HG03521 (cell line): ENCODE results near the gene GABRA4.

Experiments
- ATAC-seq: cut with Tn5 transposase; IDR thresholded peaks from one replicate; pipeline ENCODE4 v1.9.1; 2021; ENCODE audit warnings: mild to moderate bottlenecking, moderate library complexity; ENCODE audit not compliant: unreplicated experiment

The GABRA4 gene

DNA sequence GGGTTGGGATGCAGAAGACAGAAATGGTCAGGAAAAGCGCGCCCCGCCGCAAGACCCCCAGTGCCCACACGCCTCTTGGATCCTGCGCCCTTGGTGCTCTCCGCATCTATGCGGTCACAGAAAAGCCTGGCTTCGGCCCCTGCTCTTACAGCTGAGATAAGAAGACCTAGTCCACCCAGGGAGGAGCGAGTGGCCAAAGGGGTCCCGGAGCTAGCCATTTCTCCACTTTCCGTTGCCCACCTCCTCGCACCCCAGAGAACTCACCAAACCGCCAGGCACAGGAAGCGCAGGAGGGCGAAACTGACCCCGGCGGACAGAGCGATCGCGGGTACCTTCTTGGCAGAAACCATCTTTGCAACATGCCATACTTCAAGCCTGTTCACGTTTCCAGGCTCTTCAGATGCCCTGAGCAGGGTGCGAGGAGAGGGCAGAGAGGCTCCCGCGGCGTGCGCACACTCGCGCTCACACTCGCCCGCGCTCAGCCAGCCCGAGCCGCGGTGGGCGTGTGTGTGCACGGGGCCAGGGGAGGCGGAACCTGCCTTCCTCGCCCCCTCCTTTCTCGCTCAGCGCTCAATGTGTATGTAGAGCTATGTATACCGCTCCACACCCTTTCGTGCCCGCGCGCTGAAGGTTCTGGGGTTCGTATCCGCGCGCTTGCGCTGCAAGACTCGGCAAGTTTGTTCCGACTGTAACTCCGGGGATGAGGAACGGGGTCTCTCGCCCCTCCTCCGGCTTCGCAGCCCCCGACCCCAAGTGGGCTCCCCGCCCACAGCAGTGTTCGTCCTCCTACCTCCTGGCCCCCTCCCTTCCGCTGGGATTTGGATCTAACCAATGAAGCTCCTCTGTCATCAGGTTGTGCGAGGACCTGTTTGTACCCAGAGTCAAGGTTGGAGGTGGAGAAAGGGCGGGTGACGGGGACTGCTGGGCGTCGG is at the start of gene GABRA4:
TSS of gene GABRA4 (minus strand) at position 507 of the 932 bp plus-strand sequence. CDS start at position 350, 157 bp downstream.
- ATAC-seq: no peak

DNA sequence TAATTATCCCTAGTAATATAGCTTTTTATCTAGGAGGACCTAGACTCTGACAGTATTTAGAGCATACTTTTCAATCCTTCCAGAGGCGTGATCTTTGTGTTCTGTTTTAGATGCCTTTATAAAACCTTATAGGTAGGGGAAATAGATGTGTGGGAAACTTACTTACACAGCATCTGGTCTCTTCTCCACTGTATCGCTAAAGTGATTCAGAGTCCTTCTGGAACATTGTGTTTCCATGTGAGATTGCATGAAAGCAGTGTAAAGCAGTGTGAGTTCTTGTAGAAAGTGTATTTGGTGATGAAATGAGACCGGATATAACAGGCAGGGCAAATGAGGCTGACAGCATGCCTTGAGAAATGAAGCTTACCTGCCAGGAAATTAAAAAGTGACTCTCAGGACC is 47.4 kb upstream of the GABRA4 start:
- ATAC-seq: no peak

DNA sequence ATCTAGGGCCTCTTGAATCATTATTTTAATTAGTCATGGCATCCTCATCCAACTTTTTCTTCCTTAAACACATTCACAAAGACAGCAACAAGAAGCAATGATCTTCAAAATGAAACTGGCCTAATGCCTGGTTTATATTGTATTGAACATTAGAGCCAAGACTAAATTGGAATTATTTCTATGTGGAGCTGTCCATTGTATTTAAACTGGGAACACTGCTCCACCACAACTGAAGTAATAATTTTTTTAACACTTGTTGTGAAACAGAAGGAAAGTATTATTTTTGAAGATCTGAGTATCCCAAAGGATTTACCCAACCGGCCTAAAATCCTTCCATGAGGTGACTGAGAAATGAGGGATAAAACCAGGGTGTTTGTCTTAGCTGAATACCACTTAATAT is 44.9 kb upstream of the GABRA4 start:
- no peak for ATAC-seq

DNA sequence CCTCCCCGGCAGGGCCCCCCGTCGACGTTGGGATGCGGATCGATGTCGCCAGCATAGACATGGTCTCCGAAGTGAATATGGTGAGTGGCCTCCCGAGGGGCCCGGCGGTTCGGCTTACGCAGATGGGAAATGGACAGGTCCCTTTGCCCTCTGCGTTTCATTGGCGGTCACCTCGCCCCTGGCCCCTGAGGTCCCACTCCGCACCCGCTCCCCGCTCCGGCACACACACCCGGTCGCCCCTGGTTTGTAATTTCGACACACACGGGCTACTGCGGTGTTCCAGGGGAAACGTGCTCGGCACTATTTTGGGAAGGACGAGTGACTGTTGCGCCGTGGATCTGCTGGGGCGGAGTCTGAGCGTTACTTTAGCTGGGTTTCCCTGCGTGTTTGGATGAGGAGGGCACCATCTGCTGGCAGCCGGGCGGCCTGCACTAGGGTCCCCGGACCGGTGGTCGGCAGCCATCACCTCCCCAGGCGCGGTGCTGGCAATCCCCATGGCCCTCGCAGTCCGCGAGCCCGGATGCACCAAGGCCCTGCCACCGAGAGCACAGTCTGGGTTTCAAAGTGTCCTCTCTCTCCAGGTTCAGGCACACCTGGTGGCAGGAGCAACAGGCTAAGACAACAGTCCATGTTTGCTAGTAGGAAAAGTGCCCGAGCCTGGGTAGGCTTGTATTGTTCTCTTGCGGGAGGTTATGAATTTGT is 39.2 kb upstream of the GABRA4 start:
- ATAC-seq: peak; percentile 71

DNA sequence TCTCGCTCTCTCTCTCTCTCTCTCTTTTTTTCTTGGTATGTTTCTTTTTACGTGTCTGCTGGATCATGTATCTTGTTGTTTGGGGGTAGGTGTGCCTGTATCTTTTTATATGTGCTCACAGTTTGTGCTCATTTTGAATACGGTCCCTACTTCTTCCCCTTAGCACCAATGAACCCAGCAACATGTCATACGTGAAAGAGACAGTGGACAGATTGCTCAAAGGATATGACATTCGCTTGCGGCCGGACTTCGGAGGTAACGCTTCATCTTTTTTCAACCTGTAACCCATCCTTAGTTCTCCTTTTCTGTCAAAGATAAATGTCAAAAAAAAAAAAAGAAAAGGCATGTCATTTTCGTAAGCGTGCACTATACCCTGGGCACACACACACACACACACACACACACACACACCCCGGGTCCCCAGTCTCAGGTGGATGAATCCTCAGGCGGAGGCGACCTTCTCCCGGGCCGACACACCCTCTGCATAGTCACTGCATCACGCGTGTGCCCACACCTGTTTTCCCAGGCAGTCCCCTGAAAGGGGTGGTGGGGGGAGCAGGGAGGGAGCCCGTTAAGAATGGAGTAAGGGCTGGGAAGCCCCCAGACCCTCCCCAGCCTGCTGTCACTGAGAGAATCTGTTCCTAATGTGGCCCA is 38.5 kb upstream of the GABRA4 start:
- ATAC-seq: peak; percentile 40

DNA sequence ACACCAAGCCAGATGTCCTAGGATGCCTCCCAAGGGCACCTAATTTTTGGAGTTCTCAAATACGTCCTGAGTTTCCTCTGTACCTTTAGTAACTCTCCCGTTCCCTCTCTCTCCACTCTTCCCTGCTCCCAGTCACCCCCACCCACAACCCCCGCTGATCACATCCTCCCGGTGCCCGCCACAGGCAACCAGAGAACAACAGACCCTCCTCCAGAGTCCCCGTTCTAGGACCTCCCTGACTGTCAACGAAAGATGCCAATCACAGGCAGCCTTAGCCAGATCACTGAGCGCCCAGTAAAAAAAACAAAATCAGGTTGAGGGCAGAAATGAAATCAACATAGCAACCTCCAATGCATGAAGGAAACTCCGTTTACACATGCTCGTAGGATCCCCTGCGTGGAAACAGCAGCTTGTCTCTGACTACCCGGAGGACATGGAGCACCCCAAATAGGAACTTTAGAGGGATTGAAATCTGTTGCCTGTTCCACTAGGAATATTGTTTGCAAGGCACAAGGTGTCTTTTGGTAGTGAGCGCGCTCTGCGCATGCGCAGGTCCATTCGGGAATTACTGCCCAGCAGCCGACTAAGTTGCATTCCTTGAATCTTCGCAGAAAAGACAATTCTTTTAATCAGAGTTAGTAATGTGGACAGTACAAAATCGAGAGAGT is 37.8 kb upstream of the GABRA4 start, which contains the start of gene GABRB1:
TSS of gene GABRB1 (plus strand) at position 557 of the 668 bp plus-strand sequence.
- ATAC-seq: no peak

DNA sequence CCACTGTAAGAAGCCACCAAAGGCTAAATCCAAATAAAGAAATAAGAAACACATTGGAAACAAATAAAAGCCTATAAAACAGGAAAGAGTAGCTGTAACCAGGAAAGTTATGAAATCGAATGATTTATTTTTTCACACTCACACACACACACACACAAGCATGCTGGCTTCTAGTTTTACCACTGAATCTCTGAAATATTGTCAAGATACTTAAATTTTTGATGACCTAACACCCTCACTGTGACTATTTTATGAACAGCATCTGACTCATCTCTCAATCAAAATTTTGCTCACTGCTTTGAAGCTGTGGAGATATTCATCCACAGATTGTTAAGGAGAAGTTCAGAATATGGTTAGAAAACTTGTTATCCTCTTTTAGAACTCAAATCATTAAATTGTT is 24.1 kb upstream of the GABRA4 start:
- no peak for ATAC-seq

DNA sequence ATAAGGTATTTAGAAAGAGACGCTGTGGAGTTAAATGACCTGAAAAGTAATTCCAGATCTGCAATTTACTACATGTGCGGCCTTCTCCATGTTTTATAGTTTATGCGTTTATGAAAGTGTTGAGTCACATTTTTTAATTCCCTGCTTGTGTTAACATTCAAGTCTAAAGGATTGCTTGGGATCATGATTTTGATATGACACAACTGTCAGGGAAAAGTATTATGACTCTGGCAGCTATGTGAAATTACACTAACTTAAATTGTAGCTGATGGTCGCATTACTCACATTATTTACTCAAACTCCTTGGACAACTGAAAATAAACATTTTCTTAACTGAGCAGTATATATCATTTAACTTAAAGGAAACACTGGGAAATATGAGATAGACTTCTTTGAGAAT is 23.7 kb upstream of the GABRA4 start:
- no peak for ATAC-seq

DNA sequence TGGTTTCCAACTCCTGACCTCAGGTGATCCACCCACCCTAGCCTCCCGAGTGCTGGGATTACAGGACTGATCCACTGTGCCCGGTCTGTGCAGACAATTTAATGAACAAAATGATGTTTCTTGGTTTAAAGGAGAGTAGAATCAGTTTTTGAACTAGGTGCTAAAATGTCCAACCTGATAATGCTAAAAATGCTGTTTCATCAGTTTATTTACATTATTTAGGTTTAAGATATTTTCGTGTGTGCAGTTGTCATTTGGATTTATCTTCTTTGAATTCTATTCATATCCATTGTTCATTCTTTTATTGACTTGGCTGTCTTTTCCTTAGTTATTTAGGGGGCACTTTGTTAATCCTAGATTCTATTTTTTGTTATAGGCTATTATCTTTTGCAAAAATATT is 20.0 kb upstream of the GABRA4 start:
- no peak for ATAC-seq

DNA sequence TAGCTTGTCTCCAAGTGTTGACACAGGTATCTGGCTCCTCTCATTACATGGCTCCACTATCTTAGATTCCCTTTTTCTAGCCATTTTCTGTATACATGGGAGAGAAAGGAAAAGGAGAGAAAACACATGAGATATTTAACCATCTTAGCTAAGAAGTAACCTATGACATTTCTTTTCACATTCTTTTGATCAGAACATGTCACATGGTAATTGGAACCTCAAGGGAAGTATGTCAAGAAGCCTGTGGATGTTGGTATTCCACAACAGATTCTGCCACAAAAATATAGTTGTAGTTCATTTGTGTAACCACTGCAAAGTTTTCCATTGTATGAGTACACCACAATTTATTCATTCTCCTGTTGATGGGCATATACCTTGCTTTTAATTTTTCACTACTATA is 19.3 kb upstream of the GABRA4 start:
- ATAC-seq: no peak

DNA sequence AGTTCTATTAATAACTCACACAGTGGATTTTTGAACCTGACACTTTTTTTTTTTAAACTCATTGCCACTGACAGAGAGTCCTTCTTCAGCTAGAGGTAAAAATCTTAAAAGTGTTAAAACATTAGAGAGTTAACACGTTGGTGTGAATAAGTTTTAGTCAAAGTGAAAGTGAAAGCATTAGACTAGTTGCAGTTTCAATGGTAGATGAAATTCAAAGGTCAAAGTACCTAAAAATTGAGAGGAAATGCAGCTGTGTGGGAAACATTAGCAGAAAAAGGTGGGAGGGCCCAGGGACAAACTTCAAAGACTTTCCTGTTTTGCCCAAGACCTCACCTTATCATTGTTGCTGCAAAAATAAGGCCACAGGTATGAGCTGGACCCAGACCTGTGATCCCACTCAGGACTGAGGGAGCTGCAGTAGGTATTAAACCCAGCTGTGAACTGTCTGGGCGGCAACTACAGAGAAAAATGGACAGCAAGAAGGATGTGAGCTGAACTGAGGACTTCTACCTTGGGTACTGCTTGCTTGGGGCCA is 17.6 kb upstream of the GABRA4 start:
- peak; percentile 62 for ATAC-seq

DNA sequence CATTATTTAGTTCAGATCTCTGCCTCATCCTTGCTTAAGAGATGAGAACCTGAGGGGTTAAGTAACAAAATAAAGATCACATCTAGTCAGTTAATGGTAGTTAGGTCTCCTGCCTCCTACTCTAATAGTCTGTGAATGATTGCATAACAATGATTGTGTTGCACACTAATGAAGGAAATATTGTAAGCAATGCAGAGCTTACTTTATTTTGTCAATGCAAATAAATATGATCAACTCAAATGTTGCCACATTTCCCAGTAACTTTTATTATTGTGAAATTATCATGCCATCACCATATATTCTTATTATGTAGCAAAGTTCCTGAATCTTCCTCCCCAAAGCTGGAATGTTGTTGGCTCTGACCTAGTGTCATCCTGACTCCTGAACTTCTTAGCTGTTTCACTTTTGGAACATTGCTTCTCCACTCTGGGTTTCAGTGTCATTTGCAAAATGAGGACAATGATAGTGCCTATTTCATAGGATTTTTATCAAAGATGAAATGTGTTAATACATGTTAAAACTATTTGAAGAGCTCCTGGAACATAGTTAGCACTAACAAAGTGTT is 17.0 kb upstream of the GABRA4 start:
- no peak for ATAC-seq

DNA sequence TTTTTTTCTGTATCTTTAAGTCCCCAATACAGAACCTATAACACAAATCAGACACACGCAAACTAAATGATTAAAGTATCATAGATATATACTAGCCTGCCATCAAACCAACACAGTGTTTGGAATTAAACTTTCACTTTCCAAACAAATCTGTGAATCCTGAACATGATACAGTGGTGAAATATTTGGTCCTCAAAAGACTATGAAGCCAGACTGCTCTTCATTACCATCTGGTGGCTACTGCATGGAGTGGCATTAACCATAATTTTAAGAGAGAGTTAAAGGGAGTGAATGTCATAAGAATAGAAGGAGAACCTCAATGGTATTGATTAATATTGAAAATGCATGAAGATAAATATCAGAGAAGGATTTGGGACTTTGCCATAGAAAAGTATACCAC is 9.2 kb upstream of the GABRA4 start:
- ATAC-seq: no peak

DNA sequence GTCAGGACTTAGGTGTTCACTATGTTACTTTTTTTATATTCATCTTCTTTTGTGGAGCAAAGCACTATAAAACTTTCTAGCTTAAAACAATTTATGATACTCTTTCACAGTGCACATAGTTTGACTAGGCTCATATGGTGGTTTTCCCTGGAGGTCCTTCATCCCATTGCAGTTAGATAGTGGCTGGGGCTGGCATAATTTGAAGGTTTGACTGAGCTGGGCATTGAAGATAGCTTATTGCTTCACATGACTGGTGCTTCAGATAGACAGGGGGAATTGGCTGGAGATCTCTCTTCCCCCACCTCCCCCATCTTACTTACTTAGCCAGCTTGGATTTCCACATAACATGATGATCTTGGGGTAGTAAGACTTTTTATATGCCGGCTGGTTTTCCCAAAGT is 7.0 kb upstream of the GABRA4 start:
- no peak for ATAC-seq

DNA sequence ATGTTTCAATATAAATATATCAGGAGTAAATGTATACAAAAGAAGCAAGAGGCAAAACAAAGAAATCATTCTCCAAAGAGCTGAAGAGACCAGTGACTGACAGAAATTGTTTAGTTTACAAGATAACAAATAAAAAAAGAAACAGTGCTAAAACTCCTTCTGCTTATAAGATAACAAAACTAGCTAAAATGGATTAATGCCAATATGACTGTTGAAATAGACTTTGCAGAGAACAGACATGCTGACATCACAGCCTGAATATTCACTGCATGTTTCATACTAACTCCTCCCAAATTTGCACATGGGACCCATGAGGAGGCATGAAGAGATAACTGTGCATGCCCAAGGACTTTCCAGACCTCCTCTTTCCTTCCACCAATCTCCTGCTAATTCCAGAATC is 6.2 kb upstream of the GABRA4 start:
- no peak for ATAC-seq

DNA sequence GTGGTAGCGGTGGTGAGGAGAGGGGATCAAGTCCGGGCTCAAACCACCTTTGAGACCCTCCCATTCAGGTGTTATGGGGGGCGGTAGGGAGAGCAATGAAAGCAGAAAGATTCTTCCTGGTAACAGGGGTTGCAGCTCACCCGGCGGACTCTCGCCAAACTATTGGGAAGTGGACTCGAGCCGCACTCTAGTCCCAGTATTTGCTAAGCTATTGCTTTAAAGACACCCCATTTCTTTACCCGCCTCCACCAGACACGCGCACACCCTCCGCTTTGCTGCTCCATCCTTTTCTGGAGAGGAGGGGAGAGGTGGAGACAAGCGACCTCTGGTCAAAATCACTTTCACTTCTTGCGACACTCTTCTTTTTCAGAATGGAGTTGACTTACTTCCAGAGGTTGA is 625 bp upstream of the GABRA4 start:
- ATAC-seq: no peak

DNA sequence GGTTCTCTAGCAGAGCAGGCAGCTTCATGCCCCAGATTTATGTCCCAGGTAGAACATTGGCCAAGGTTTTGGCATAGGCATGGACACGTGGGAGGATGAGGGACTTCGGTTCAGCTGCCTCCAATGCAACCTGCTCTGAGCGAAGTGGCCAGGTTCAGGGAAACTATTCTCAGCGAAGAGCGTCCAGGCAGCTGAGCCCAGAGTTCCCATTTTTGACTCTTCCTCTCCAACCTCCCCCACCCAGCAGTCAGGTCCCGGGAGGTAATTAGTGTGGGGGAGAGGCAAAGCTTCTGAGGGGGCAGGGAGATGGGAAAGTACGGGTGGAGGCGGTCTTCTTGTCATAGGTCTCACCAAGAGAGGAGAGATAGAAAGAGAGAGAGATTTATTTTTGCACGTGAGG is 1.0 kb downstream of the GABRA4 start:
- ATAC-seq: no peak

DNA sequence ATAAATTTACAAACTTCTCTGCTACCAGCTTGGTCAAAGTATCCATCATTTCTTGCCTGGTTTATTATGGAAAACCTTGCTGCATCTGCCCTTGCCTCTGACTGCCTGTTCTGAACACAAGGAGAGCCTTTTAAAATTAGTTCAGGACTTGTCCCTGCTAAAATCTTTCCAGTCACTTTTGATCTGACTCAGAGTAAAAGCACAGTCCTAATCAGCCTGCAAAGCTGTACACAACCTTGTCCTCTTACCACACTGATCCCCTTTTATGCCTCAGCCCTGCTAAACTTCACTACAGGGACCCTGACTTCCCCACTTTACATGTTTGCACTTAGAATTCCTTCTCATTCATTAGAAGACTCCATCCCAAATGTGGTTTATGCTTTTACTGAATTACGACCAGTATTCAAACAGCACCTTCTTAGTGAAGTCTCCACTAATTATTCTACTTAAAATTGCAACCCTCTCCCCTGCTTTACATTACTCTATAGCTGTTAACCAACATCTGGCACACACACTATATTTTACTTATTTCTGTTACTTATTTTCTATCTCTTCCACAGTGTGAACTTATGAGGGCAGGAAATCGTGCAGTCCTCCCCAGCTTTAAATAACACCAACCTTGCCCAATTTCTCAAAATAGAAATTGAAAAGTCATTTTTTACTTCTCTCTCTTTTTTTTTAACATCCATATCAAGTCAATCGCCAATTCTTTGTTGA is 6.3 kb downstream of the GABRA4 start:
- no peak for ATAC-seq

DNA sequence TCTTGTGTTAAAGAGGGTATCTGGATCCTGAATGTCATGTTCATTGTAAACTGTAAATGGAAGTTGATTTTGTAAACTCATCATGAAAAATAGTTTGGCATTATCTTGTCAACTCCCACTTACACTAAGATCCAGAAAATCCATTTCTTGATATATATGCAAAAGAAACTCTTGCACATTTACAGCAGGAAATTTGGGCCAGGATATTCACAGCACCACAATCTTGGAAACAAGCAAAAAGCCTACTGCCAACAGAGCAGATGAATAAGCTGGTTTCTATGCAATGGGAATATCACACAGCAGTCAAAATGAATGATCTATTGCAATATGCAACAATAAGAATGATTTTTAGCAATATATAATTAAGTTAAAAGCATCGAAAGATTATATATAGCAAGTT is 8.6 kb downstream of the GABRA4 start:
- ATAC-seq: no peak

DNA sequence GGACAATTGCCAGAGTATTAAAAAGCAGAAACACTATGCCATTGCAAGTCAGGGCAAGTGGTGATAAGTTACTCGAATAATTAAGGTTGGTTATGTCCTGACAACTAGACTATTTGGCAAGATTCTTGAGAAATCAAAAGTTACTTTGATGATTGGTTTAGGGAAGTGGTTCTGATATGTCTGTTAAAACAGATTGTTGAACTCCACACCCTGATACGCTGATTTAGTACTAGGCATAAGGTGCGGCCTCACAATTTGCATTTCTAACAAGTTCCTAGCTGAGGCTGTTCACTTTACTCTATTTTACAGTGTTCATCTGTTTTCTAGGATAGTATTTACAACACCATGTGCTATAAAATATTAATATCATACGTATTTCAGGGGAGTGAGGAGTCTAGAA is 12.5 kb downstream of the GABRA4 start:
- no peak for ATAC-seq
